ENCODE data around the gene TPST2. TPM values are rescaled to one million over a fixed set of nuclear protein-coding genes. Genes with fewer than 3 reads are reported as not detected.

Gene TPST2
- total RNA-seq, 1 experiment from 2014 or later, result 50.1 TPM

DNA sequence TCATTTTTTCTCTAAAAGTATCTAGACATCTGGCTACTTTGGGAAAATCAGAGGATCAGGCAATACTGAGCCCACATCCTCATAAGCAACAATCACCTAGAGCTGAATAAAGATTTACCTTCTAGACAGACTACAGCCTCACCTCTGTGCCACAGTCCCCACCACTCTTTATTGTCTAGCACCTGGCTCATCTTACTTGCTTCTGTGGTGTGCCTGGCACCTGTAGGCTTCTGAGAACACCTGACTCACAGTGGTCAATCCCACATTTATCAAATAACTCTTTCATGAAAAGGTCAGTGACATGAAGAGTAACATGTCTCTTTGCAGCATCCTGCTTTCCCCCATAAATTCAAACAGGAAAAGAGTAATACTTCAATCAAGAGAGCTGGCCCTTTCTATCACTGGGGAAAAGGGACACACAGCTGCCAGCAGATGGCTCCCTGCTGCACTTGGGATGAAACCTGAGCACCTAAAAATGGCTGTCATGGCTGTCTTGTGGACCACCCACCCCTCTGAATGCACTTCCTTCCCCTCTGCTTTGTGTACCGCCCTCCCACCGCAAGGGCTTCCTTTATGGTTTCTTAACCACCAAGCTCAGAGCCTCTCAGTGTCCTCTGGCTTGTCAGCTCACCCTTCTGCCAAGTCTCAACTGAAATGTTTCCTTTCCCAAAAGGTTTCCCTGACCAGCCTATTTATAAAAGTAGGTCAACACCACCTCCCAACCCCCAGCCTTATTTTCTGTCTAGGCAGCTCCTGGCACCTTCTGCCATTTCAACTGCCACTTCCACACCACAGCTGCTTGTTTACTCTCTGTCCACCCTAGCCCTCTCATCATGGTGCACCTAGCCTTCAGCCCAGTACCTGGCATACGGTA, 87.0 kb downstream of the TPST2 start:
- Histone ChIP-seq H2AK5ac (ENCODE audit: insufficient read length, low read length) (no peak overlapping the region), H3T11ph (ENCODE audit: low read length) (no peak overlapping the region), H2BK12ac (ENCODE audit: insufficient read length, low read depth, low read length) (no peak overlapping the region), H4K5ac (ENCODE audit: insufficient read length, low read depth, low read length) (no peak overlapping the region), H3K4me1 (ENCODE audit: insufficient read depth, low read length) (0 out of 2 replicates have a peak, but pooled peaks cover 4% of the 10 kb centered on the region), H3K27me3 (ENCODE audit: insufficient read depth, low read length) (peaks cover 2% of the 10 kb centered on the region; the same call in 1 of the 2 replicates), H3K79me2 (ENCODE audit: insufficient read depth, low read length) (peaks cover 2% of the 10 kb centered on the region; the same call in 1 of the 2 replicates), H3K4ac (ENCODE audit: low read depth, low read length) (no peak overlapping the region), H2BK120ac (ENCODE audit: low read depth, low read length, poor library complexity, severe bottlenecking) (no peak overlapping the region), H3K79me1 (ENCODE audit: insufficient read depth, low read depth, low read length, poor library complexity, severe bottlenecking) (no peaks in the 10 kb centered on the region), H2AFZ (ENCODE audit: low read length) (no peak overlapping the region), H3K9me3 (ENCODE audit: control insufficient read depth, low read depth, low read length) (no peaks in the 10 kb centered on the region), H3K56ac (ENCODE audit: insufficient read length, low read depth, low read length) (no peak overlapping the region), H2BK20ac (ENCODE audit: low read depth, low read length, poor library complexity, severe bottlenecking) (no peak overlapping the region), H3K18ac (ENCODE audit: insufficient read length, low read depth, low read length) (peak overlapping the region; percentile 7), H4K20me1 (ENCODE audit: control insufficient read depth, insufficient read depth, insufficient read length) (no peaks in the 10 kb centered on the region), H3K27ac (ENCODE audit: insufficient read length, low read depth, low read length) (no peak overlapping the region), H3K9ac (ENCODE audit: extremely low read depth, insufficient read length, low read length) (no peak overlapping the region), H3K23ac (ENCODE audit: insufficient read length, low read depth, low read length) (no peak overlapping the region), H3K23me2 (ENCODE audit: insufficient read length, low read depth, low read length, poor library complexity, severe bottlenecking) (no peaks in the 10 kb centered on the region), H4K8ac (replicated peaks; ENCODE audit: insufficient read length, low read depth, low read length) (no peak overlapping the region), H2BK5ac (ENCODE audit: insufficient read length, low read length) (no peak overlapping the region), H4K91ac (ENCODE audit: insufficient read length, low read depth, low read length) (no peak overlapping the region), H3K14ac (ENCODE audit: insufficient read depth, low read length) (no peak overlapping the region), H2BK15ac (ENCODE audit: low read depth, low read length) (no peak overlapping the region), H3K4me2 (ENCODE audit: insufficient read depth, insufficient read length, low read length) (no peak overlapping the region)
- peaks cover 7 to 9% of the 10 kb centered on the region in 2 experiments for H3K4me1 Mint-ChIP-seq
- no CpG with 5 or more reads among the region's 3 CpGs for WGBS (ENCODE audit: extremely low coverage, insufficient read length, low lambda C conversion rate)
- H3K9me3 Mint-ChIP-seq, result no peaks in the 10 kb centered on the region; a peak in 1 of 5 replicates
- peaks cover 57 to 81% (median 78%) of the 10 kb centered on the region in 3 experiments for H3K36me3 Mint-ChIP-seq (ENCODE audit: insufficient read depth in 1 of 3, low read depth in 3 of 3)
- DNase-seq, result peak; percentile 80
- H3K27me3 Mint-ChIP-seq (ENCODE audit: low read depth), result no peaks in the 10 kb centered on the region
- peak overlapping the region; percentile 87 to 88 (median 87); a peak in 6 of 7 replicates for H3K27ac Mint-ChIP-seq
- peak overlapping the region in 1 of 2 experiments; percentile 20; a peak in 2 of 5 replicates for H3K4me3 Mint-ChIP-seq
- TF ChIP-seq, protein P1, sequence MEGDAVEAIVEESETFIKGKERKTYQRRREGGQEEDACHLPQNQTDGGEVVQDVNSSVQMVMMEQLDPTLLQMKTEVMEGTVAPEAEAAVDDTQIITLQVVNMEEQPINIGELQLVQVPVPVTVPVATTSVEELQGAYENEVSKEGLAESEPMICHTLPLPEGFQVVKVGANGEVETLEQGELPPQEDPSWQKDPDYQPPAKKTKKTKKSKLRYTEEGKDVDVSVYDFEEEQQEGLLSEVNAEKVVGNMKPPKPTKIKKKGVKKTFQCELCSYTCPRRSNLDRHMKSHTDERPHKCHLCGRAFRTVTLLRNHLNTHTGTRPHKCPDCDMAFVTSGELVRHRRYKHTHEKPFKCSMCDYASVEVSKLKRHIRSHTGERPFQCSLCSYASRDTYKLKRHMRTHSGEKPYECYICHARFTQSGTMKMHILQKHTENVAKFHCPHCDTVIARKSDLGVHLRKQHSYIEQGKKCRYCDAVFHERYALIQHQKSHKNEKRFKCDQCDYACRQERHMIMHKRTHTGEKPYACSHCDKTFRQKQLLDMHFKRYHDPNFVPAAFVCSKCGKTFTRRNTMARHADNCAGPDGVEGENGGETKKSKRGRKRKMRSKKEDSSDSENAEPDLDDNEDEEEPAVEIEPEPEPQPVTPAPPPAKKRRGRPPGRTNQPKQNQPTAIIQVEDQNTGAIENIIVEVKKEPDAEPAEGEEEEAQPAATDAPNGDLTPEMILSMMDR (conservative IDR thresholded peaks at IDR 0.05), result peak; percentile 77

All from H9 (cell line).